Breast epithelium (tissue), 3 donors: Measurements from ENCODE around the gene CACNA1A.

Experiments used
- POLR2A ChIP-seq: fragments of 450-650 bp; IDR thresholded peaks from one replicate; pipeline ENCODE4 v1.6.1; 2016; ENCODE audit warnings: antibody characterized with exemption, mild to moderate bottlenecking, moderate library complexity
- POLR2AphosphoS5 ChIP-seq, 3 donors: sonication (generic); formaldehyde crosslinking; IDR thresholded peaks; one replicate each; pipeline ENCODE4 v1.6.1; 2017; ENCODE audit warnings: antibody characterized with exemption in 3 of 3
- TF ChIP-seq, protein P1 (sequence below), 3 donors: fragments of 450-650 bp; IDR thresholded peaks; one replicate each; pipeline ENCODE4 v1.5.1; 2016 to 2017; ENCODE audit warnings: antibody characterized with exemption in 3 of 3, mild to moderate bottlenecking in 3 of 3, moderate library complexity in 3 of 3

DNA sequence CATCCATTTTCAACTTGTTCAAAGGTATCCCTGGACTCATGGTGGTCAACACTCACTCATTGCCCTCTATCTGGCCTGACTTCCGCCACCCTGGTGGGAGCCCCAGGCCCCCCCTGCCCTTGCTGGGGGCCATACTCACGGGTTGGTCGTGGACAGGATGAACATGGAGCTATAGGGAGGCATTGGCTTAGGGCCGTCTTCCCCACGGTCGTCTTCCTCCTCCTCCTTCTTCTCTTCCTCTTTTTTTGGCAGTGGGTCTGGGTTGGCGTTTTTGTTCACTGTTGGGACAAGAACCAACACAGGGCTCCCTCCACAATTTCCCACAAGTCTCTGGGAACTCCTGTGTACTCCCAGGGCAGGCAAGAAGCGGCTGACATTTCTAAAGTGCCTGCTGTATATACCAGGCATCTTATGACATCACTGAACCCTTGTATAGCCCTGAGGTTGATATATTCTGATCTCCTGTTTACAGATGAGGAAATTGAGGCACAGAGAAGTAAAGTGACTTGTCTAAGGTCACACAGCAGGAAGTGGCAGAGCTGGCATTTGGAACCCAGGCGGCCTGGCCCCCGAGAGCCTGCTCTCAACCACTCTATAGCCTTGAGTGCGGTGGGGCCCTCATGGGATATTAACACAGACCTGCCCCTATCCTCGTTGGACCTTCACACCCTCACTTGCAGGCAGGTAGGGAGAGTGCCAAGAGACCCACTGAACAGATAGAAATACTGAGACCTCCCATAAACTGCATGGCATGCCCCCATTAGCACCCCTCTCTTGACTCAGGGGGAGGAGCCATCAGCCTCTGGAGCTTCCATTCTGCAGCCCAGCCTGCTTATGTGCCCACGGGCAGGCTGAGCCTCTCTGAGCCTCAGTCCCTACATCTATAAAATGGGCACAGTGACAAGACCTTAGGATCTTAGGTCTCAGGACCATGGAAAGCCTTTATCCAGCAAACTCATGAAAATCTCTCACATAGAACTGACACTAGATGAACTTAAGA is 221.1 kb downstream of the CACNA1A start:
- TF ChIP-seq, protein P1, sequence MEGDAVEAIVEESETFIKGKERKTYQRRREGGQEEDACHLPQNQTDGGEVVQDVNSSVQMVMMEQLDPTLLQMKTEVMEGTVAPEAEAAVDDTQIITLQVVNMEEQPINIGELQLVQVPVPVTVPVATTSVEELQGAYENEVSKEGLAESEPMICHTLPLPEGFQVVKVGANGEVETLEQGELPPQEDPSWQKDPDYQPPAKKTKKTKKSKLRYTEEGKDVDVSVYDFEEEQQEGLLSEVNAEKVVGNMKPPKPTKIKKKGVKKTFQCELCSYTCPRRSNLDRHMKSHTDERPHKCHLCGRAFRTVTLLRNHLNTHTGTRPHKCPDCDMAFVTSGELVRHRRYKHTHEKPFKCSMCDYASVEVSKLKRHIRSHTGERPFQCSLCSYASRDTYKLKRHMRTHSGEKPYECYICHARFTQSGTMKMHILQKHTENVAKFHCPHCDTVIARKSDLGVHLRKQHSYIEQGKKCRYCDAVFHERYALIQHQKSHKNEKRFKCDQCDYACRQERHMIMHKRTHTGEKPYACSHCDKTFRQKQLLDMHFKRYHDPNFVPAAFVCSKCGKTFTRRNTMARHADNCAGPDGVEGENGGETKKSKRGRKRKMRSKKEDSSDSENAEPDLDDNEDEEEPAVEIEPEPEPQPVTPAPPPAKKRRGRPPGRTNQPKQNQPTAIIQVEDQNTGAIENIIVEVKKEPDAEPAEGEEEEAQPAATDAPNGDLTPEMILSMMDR (IDR thresholded peaks at IDR 0.05): no peak
- TF ChIP-seq POLR2A (no peak), POLR2AphosphoS5 (IDR thresholded peaks at IDR 0.05) (no peak)
